Spleen (tissue), 11 donors: ENCODE results near the gene SPI1. TPM values are rescaled to one million over a fixed set of nuclear protein-coding genes. Genes with fewer than 3 reads are reported as not detected.

Source experiments
- DNase-seq: peaks from one replicate; pipeline ENCODE4 v3.0.0-alpha.2; 2020
- H3K27ac ChIP-seq, 8 donors: fragments of 200-600 bp; sonication (generic) in 7 of 8; 1 replicate in 4 of 8; 2 replicates in 4 of 8; pipeline versions ENCODE4 v1.5.0 to v1.8.0; 2016 to 2021; ENCODE audit warnings: inconsistent platforms in 4 of 8, mild to moderate bottlenecking in 4 of 8, moderate library complexity in 1 of 8
- H3K27me3 ChIP-seq, 7 donors: fragments of 200-600 bp; sonication (generic) in 6 of 7; replicated peaks in 1 of 7; 1 replicate in 4 of 7; 2 replicates in 3 of 7; pipeline versions ENCODE4 v1.5.0 to v1.8.0; 2016 to 2021; ENCODE audit warnings: inconsistent platforms in 3 of 7, mild to moderate bottlenecking in 1 of 7
- H3K36me3 ChIP-seq, 6 donors: fragments of 200-600 bp; sonication (generic) in 5 of 6; 1 replicate in 4 of 6; 2 replicates in 2 of 6; pipeline versions ENCODE4 v1.5.0 to v1.8.0; 2016 to 2021; ENCODE audit warnings: inconsistent platforms in 2 of 6
- H3K4me1 ChIP-seq, 6 donors: fragments of 200-600 bp; sonication (generic) in 5 of 6; 1 replicate in 3 of 6; 2 replicates in 3 of 6; pipeline versions ENCODE4 v1.5.0 to v1.8.0; 2016 to 2021; ENCODE audit warnings: inconsistent platforms in 3 of 6
- H3K4me3 ChIP-seq, 8 donors: fragments of 200-600 bp; sonication (generic) in 7 of 8; 1 replicate in 4 of 8; 2 replicates in 4 of 8; pipeline versions ENCODE4 v1.5.0 to v1.8.0; 2016 to 2021; ENCODE audit warnings: inconsistent platforms in 4 of 8, mild to moderate bottlenecking in 4 of 8, moderate library complexity in 2 of 8
- H3K9me3 ChIP-seq, 8 donors: fragments of 200-600 bp; sonication (generic) in 7 of 8; 1 replicate in 4 of 8; 2 replicates in 4 of 8; pipeline versions ENCODE4 v1.5.0 to v1.8.0; 2016 to 2021; ENCODE audit warnings: inconsistent platforms in 4 of 8
- CTCF ChIP-seq, 11 experiments: fragments of 200-600 bp in 7 of 11; fragments of 450-650 bp in 4 of 11; sonication (generic) in 4 of 11; IDR thresholded peaks in 8 of 11; conservative IDR thresholded peaks in 3 of 11; 1 replicate in 7 of 11; 2 replicates in 4 of 11; pipeline versions ENCODE4 v1.4.0 to v1.8.0; 2016 to 2021; ENCODE audit warnings: antibody characterized with exemption in 11 of 11, inconsistent platforms in 4 of 11, mild to moderate bottlenecking in 1 of 11
- POLR2A ChIP-seq, 3 donors: fragments of 450-650 bp; IDR thresholded peaks; one replicate each; pipeline ENCODE4 v1.5.1; 2017; ENCODE audit warnings: antibody characterized with exemption in 3 of 3, mild to moderate bottlenecking in 1 of 3
- POLR2AphosphoS5 ChIP-seq, 3 donors: sonication (generic); formaldehyde crosslinking; IDR thresholded peaks; one replicate each; pipeline ENCODE4 v1.5.1; 2017; ENCODE audit warnings: antibody characterized with exemption in 3 of 3
- WGBS, 5 donors: extraction: QIAGEN DNeasy Blood & Tissue Kit in 3 of 5; methylation state at CpG; one replicate each; pipeline versions ENCODE4 v1.1.5 to v1.1.7; 2013 to 2018; 5-methylcytosine and 5-hydroxymethylcytosine counted together
- intact Hi-C: fragments of 100-400 bp; cut with DNase I; formaldehyde crosslinking; loops from one replicate; pipeline ENCODE4 v1.15.0; 2023; ENCODE audit warnings: low total_unique reads
- polyA plus RNA-seq, 3 donors: library from polyadenylated mRNA; stranded (reverse); fragments of 200-250 nt; gene quantifications; one replicate each; pipeline ENCODE4 v1.2.1, GENCODE V29; 2013
- total RNA-seq, 7 donors: library from RNA; depleted of rRNA in 3 of 7; stranded (reverse); fragments of >200 nt in 3 of 7; fragmentation: NEBNext Ultra II Directional in 4 of 7; extraction: Animal tissue kit (Norgen Biotek cat#: 25700) in 4 of 7; gene quantifications; one replicate each; pipeline versions ENCODE4 v1.1.0 to v1.2.1, GENCODE V29; 2016 to 2021
- donor health status: healthy with polysubstance abuse.
- donor health status: DM: no; HTN: no; CAD: no; lungs with moderate emphysema.
- donor health status: DM: no; HTN: no; CAD: no.
- donor health status: Bipolar disorder and iron deficiency.
- donor health status: healthy.
- donor health status: DM: no; HTN: no; CAD: no.
- donor health status: DM: yes; HTN: yes; CAD: no.

Gene SPI1
- total and polyA plus RNA-seq, 10 donors: 84.2 to 366 (median 168) TPM

- Histone ChIP-seq H3K4me3 (peak overlapping the region in 5 of 8 donors; percentile 51 to 77 (median 56)), H3K27me3 (no peaks in the 10 kb centered on the region), H3K4me1 (peaks cover 4 to 62% (median 35%) of the 10 kb centered on the region in 6 donors), H3K36me3 (peaks cover 0 to 47% (median 6%) of the 10 kb centered on the region in 6 donors), H3K9me3 (no peaks in the 10 kb centered on the region), H3K27ac (peak overlapping the region; percentile 83 to 98 (median 94))
- intact Hi-C loops: no loop called here
- TF ChIP-seq POLR2A (IDR thresholded peaks at IDR 0.05): no peak
- no peak for TF ChIP-seq POLR2AphosphoS5 (IDR thresholded peaks at IDR 0.05)
- no peak for TF ChIP-seq CTCF (IDR thresholded peaks at IDR 0.05 in 8 of 11, conservative IDR thresholded peaks at IDR 0.05 in 3 of 11)
- DNase-seq: peak; percentile 78
Observed at GRCh38 chr11:47378836-47379170, 456 bp upstream of the SPI1 start.

GRCh38 chr11:47377571-47378009 lies 757 bp downstream of the SPI1 start:
- Histone ChIP-seq H3K27ac (peak overlapping the region; percentile 83 to 98 (median 94)), H3K4me1 (peaks cover 4 to 63% (median 34%) of the 10 kb centered on the region in 6 donors), H3K9me3 (no peaks in the 10 kb centered on the region), H3K27me3 (no peaks in the 10 kb centered on the region), H3K4me3 (peak overlapping the region; percentile 31 to 77 (median 52)), H3K36me3 (peaks cover 0 to 48% (median 13%) of the 10 kb centered on the region in 6 donors)
- WGBS, 5 donors: 28 to 48% (median 42%) methylated on average over 5 of the region's 5 CpGs
- DNase-seq: peak; percentile 87
- no peak for TF ChIP-seq POLR2A (IDR thresholded peaks at IDR 0.05)
- no peak for TF ChIP-seq CTCF (IDR thresholded peaks at IDR 0.05 in 8 of 11, conservative IDR thresholded peaks at IDR 0.05 in 3 of 11)
- intact Hi-C loops: no loop called here

GRCh38 chr11:47376525-47377371 lies 1.6 kb downstream of the SPI1 start:
- TF ChIP-seq CTCF (IDR thresholded peaks at IDR 0.05 in 8 of 11, conservative IDR thresholded peaks at IDR 0.05 in 3 of 11): peak in 2 of 11 experiments; percentile 23 to 40
- TF ChIP-seq POLR2A (IDR thresholded peaks at IDR 0.05): no peak
- TF ChIP-seq POLR2AphosphoS5 (IDR thresholded peaks at IDR 0.05): peak; percentile 48 to 83 (median 59)
- H3K4me1 ChIP-seq: peaks cover 4 to 68% (median 33%) of the 10 kb centered on the region in 6 donors
- peak; percentile 91 for DNase-seq
- peak overlapping the region; percentile 31 to 77 (median 52) for H3K4me3 ChIP-seq
- no peaks in the 10 kb centered on the region for H3K27me3 ChIP-seq
- intact Hi-C loops: no loop called here
- H3K27ac ChIP-seq: peak overlapping the region; percentile 83 to 98 (median 94)
- H3K36me3 ChIP-seq: peaks cover 0 to 48% (median 17%) of the 10 kb centered on the region in 6 donors
- no peaks in the 10 kb centered on the region for H3K9me3 ChIP-seq
- 21 to 43% (median 39%) methylated on average over 7 to 14 of the region's 14 CpGs for WGBS, 5 donors

GRCh38 chr11:47376107-47376524 lies 2.2 kb downstream of the SPI1 start:
- WGBS, 5 donors: 43 to 72% (median 57%) methylated on average over 8 of the region's 8 CpGs
- H3K9me3 ChIP-seq: no peaks in the 10 kb centered on the region
- peak; percentile 76 for DNase-seq
- TF ChIP-seq CTCF (IDR thresholded peaks at IDR 0.05 in 8 of 11, conservative IDR thresholded peaks at IDR 0.05 in 3 of 11) (no peak), POLR2AphosphoS5 (IDR thresholded peaks at IDR 0.05) (no peak), POLR2A (IDR thresholded peaks at IDR 0.05) (no peak)
- peaks cover 0 to 52% (median 17%) of the 10 kb centered on the region in 6 donors for H3K36me3 ChIP-seq
- intact Hi-C loops: no loop called here
- no peaks in the 10 kb centered on the region for H3K27me3 ChIP-seq
- peak overlapping the region in 7 of 8 donors; percentile 85 to 98 (median 97) for H3K27ac ChIP-seq
- H3K4me1 ChIP-seq: peaks cover 4 to 73% (median 33%) of the 10 kb centered on the region in 6 donors
- peak overlapping the region; percentile 31 to 77 (median 52) for H3K4me3 ChIP-seq
